HG02943 (cell line): ENCODE data around the gene SEMA3C.

Experiments
- ATAC-seq: cut with Tn5 transposase; IDR thresholded peaks from one replicate; pipeline ENCODE4 v1.9.1; 2021; ENCODE audit warnings: mild to moderate bottlenecking, low read depth, moderate library complexity; ENCODE audit not compliant: unreplicated experiment

Gene SEMA3C

DNA sequence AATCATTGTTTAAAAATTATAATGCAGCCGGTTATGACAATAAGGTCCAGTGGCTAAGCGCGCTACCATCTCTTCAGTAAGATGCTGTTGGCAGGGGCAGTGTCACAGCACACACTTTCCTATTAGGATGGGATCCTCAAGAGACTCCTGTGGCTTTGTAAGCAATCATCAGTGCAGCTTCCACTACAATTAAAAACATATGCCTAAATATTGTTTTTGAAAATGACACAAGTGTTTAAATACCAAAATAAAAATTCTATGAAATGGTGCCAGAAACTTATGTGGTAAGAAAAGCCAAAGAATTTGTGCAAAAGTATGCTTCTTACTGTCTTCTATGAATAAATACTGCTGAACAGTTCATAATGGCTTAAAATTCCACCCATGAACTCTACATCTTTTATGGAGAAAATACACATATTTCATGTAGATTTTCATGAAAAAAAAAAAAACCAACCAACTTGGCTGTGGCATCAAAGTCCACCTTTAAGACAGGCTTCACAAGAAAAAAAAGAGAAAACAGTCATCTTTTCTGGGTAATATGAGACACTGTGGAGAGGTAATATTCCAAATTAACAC, 132.8 kb downstream of the SEMA3C start:
- ATAC-seq, result no peak

DNA sequence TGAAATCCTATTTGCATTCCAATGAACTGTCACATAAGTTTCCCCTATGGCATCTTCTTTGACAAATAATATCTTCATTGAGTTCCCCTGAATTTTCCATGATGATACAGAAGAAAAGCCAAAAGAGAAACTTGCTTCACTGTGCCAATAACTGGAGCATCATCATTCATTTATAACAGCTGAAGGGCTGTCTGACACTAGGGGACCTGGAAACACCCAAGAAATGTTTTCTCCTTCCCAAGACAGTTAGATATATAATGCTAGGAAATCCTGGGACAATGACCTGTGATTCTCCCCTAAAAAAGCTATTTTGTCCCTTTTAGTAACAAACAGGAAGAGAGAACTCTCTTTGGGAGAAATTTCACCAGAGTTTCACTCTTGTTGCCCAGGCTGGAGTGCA, 133.6 kb downstream of the SEMA3C start:
- no peak for ATAC-seq

DNA sequence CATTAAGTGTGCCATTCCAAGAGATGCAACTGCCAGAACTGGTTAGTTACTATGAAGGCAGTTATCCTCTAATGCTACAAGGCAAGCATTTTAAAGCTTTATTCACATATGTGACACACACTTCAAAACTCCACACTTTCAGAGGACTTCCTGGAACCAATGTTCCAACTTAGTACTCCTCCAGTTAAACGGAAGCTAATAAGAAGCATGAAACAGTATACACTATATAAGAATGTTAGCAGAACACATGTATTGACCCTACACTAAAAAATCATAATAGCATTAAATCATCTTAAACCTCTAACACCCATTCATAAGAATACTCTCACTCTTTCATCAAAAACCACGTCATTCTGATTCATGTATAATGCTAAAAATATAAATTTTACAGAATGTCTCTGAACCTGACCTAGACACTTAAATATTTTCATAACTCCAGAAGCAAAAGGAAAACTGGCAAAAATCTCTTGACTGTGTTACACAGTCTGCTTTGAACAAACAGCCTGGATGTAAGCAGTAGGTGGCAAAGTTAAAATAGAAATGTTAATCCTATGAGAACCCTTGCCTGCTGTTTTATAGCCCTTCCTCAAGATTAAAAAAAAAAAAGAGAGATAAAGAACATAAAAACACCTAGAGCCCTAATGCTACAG, 135.0 kb downstream of the SEMA3C start:
- no peak for ATAC-seq

DNA sequence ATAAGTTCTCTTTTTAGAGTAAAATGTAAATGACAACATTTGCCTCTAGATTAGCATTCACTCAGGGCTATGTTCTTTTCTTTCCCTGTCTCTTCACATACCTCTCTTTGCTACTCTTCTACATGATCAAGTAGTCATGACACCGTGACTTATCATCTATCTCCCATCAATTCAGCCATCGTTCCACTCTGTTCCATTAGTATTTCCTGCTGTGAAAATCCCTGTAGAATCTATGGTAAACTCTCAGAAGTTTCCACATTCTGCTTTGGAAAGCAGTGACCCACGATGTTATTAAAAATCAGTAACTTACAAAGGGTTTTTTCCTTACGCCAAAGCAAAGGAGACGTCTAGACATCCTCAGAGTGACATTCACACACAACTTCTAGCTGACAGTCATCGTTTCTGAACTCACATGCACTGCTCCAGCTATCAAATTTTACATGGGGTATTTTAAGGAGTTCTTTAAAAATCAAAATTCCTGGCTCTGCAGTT, 135.6 kb downstream of the SEMA3C start:
- ATAC-seq, result no peak

DNA sequence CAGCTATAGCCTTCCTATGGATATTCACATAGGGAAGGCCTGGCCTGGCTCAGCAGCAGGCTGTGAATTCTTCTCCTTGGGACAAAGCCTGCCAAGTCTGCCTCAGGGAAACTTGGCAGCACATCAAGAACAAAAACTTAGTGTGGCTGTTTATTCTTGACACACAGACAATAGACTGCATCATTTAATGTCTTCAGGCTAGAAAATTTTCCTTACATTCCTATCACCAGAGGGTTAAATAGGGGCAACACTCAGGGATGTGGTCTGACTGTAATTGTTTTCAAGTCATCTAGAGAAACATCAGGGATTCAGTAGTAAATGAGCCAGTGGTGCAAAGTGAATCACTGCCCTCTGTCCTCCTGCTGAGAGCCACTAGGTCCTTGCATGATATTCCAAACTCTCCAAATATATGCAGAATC, 137.3 kb downstream of the SEMA3C start:
- ATAC-seq, result no peak

DNA sequence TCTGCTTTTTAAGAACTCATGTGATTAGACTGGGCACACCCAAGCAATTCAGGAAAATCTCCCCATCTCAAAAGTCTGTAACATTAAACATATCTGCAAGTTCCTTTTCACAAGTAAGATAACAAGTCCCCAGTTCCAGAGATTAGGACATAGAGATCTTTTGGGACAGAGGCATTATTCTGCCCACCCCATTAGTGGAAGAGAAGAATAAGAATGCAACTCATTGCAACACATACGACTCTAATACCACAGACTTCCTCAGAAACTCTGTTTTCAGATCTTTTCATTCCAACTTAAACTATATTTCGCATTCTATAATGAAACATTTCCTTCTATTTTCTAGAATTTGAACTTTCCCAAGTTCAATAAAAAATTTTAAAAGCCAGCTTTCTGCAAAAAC, 137.7 kb downstream of the SEMA3C start:
- ATAC-seq, result no peak

DNA sequence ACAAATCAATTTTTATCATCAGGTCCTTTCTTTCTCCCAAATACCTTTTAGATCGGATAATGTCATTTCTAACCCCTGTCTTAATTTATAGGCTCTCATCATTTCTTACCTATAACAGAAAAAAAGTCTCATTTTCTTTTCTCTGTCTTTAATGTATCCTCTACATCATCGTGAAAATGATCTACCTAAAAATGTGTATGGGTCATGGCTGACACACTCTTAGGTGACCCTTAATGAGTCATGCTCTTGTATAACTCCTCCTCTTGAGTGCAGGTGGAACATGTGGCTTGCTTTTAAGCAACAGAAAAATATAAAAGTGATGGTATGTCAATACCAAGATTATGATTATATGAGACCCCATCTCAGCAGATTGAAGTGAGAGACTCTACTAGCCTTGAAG, 139.4 kb downstream of the SEMA3C start:
- no peak for ATAC-seq

DNA sequence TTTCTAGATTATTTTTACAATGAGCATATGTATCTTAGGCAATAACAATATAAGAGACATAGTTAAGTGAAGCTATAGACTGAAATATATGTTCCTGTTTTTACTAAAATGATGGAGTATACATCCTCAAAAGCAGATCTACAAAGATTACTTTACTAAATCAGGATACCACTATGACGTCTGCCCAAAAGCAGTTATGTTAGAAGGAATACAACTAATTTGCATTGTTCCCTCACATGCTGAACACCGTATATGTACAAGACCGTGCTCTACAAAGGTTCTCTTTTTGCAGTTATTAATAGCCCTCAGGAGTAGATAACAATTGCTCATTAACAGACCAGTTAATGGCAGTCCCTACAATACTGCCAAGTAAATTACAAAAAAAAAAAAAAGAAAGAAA, 143.0 kb downstream of the SEMA3C start:
- no peak for ATAC-seq

DNA sequence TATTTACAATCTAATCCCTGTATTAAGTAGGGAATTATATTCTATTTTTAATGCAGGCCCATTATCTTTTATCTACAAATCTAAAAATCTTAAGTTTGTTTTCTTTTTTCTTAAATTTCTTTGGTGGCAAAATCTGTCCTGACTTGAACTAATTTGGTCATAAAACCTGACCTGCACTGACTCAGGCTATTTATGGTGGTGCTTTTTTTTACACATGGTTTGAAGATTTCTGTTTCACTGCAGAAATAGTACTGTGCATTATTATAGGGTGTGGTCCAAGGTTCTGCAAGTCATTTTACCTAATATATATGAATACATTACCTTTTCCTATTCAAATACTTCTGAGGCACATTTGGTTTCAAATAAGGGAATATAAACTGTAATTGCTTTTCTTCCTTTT, 143.4 kb downstream of the SEMA3C start:
- no peak for ATAC-seq

DNA sequence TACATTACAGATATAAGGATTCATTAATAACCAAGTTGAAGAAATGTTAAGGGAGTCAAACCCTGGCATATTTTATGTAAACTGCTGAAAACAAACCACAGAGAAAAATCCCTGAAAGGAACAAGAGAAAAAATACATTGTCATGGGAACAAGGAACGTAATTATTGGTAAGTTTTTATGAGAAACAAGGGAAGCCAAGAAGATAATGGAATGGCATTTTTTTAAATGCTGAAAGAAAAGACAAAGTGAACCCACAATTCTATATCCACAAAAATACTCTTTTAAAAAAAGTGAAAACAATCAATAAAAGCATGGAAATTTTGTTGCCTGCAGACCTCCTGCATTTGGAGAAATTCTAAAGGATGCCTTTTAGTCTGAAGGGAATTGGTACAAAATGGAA, 144.0 kb downstream of the SEMA3C start:
- ATAC-seq, result no peak

DNA sequence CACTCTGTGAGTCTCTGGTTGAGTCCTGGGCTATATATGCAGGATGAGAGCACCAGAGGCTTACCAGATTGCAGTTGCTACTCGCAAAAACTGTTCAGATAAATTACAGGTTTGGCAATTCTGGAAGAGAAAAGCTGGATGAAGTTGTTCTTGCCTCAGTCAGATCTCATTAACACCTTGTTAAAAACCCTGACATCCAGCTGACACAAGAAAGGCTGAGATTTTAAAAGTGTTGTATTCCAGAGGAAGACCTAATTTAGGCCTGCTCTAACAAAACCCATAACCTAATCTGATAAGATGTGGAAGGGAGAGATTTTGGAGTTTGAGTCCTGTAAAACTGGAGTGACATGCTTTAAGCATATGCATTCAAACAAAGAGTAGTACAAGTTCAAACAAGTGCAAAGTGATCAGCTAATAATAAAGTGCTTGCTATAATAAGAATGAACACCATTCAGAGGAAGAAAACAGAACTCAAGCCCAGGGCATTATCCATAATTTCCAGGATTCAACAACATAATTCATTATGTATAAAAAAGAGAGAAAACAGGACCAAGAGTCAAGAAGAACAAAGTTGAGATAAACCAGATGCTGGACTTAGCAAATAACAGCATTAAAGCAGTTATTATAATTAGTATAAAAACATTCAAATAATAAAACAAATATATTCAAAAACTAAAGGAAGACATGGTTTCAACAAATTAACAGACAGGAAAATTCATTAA, 144.9 kb downstream of the SEMA3C start:
- no peak for ATAC-seq

DNA sequence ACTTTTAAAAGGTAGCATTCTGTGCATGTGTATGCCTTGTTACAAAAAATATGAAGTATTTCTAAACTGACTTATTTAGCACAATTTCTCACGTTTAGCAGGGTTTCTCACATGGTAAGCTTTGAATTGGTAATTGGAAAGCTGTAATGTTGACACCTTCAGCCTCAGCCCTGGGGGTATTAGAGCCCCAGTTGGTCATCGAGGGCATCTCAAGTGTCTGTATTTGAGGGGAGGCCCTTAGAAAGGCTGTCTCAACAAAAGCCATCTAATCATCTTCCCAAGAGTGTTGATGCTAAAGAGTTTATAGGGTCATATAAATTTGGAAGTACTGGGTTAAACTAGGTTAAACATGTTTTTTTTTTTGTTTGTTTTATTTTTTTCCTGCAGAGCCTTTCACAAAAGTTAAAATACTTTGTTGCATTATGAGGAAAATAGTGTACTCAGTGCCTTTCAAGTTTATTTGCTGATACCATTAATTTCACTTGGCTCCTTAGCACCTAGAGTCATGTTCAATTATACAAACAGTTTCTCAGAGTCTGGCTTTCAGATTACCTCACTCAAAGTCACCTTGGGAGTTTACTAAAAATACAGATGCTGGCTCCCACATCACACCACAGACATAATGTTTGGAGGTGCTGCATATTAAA, 146.4 kb downstream of the SEMA3C start:
- no peak for ATAC-seq

DNA sequence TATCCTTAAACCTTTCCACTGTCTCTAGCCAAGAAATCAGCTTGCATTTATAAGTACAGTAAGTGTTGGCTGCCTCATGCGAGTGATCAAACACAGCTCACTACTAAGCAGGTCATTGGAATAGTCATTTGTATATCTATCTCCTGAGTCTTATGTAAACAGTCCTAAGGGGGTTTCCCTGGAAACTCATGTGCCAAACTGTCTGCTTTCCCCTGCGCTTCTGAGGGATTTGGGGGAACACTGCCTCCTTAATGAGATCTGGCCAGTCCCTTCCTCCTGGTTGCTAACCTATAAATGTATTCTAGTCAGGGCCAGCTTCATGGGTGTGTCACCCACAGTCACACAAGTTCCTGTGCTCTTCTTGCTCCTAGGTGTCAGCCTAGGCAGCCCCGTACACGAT, 147.3 kb downstream of the SEMA3C start:
- no peak for ATAC-seq

DNA sequence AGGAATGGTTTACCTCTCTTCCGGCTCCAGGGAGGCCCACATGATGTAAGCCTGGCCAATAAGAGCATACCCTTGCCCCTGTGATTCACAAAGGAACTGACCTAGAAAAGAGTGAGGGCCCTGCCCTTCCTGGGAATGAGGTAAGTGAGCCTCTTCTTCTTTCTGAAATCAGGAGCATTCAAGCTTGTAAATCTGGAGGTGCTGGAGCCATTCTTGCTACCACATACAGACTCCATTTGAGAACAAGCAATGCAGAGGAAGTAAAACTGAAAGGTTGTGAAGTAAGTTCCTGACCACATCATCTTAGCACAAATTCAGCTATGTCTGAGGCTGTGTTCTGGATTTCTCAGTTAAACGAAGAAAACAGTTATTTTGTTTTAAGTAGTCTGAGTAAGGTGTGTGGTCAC, 148.2 kb downstream of the SEMA3C start:
- ATAC-seq, result no peak

DNA sequence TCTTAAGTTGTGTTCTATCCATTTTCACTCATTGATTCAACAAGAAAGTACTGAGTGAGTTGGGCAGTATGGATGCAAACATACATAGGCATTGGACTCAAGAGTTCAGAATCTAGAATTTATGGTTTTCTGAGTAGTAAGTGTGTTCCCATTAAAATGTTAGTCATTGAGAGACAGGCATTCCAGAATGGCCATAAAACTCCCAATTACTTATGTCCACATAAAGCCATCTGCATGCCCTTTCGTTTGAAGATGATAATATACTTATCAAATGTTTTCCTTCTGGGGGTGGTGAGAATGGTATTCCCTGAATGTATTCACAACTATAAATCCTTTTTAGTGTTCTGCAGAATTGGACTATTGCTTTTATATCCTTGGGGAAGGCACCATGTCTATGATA, 148.8 kb downstream of the SEMA3C start:
- ATAC-seq, result no peak

DNA sequence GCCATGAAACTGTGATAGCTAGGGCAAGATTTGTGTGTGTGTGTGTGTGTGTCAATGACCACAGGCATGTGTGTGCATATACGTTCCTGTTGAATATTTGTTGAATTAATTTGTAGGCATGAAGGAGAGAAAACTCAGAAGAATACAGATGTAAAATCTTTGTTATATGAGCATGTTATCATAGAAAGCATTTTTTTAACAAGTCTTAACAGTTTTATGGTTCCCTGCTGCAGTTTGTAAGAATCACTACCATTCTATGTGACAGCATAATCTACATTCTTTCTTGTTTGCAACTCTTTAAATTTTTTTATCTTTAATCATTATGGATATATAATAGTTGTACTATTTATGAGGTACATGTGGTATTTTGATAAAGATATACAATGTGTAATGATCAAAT, 150.1 kb downstream of the SEMA3C start:
- no peak for ATAC-seq

DNA sequence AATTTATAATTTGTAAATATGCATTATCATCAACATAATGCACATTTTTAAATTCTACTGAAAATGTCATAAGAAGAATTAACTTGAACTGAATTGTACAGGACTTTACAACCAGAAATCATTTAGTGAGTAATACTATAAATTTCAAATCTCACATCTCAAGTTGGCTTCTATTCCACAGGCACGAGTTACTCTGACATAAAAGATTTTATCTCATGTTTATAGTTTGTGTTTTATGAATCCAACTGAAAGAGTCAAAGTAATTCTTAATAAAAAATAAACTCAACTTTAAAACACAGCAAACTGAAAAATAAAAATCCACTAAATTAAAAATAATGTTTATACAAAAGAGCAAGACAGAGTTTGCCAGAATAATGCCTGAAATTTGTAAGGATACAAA, 151.2 kb downstream of the SEMA3C start:
- no peak for ATAC-seq

DNA sequence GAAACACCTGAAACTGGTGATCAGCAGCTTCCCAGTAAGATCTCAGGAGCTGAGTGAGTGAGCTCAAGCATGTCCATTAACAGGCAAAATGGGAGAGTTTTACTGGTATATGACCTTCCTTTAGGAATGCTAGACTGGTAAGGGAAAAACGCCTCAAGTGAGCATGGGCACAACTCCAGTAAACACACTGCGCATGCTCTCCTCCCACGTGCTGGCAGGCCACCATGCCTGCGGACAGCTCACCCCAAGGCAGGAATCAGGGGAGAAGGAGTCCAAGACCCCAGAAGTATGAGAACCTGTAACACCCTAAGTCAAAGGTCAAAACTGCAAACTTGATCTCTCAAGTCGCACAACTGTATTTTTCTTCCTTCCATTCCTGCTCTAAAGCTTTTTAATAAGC, 152.1 kb downstream of the SEMA3C start:
- no peak for ATAC-seq

DNA sequence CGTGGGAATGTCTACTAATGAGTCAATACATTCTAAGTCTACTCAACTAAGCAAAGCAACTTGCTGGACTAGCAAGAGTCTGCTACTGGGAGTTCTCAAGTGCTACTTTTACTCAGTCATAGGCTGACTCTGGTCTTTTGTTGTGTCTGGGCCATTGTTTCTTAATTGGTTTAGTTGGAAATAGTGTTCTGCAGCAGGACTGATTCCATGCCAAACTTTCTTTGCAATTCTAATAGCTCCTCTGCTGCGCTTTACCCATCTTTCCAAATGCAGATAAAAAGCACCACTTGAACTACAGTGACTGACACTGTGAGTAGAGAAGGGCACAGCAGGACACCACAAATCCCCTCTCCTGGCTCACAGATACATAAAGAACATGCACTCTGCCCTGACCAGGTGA, 154.7 kb downstream of the SEMA3C start:
- ATAC-seq, result no peak

DNA sequence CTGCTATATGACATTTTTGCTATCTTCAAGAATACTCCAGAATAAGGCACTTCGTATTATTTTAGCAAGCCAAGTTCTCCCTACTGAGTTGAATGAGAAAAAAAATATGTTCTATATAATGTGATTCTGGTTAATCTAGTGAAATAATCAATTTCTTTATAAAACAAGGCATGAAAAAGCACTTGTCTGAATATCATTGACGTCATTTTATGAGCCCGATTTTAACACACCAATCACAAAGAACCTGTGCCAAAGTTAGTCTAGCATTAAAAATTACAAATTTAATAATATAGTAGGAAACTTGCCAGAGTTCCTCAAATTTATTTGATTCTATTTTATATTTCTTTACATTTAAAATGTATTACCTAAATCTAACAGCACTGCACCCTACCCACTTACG, 155.1 kb downstream of the SEMA3C start:
- ATAC-seq, result no peak

DNA sequence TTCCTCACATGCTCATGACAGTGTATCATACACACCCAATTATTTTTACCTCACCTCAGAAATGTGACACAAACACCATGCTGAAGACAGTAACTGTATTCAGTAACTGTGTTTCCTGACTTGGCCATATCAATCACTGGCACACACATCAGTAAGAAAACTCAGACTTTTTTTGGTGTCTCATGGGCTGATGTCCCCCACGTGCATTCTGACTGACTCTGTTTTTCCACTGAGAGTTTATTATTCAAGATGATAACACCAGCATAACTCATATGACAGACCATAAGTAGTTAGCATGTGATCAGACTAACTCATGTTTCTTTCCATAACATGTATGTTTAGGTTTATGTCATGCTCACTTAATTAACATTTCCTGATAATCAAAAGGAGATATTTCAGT, 155.6 kb downstream of the SEMA3C start:
- no peak for ATAC-seq
